Stimulated activated CD4-positive, alpha-beta T cell treated with anti-CD3 and anti-CD28 coated beads, Interleukin-12 subunit alpha, Interleukin-12 subunit beta, amount 100 ng/mL, for 24 hours (primary cell): ENCODE measurements around the gene CPEB3.
A peak's percentile ranks its signal among the peaks of the same experiment; 100 is the strongest.
"Not testable (repeated sequence)": the region's sequence is repeated elsewhere in the genome, so short reads cannot be mapped to it uniquely, and the experiment has no call there.

Experiments
- DNase-seq, 2 experiments: peaks; one replicate each; pipeline ENCODE4 v3.0.0-alpha.2; 2020; ENCODE audit warnings: low read depth in 2 of 2

The CPEB3 gene

DNA sequence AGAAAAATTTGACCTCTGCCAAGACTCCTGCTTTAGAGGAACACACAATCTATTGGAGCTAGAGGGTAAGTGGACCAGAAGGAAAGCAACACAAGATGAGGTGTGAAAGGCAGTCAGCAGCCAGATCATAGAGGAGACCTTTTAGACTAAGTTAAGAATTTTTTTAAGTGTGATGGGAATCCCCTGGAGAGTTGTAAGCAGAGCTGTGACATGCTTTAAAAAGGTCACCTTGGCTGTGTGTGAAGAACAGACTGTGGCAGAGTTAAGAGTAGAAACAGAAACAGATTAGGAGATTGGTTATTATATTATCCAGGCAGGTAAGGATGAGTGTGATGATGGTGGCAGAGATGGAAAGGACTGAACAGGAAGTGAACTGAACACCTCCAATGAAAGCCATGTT lies 23.5 kb downstream of the CPEB3 start:
- no peak for DNase-seq

DNA sequence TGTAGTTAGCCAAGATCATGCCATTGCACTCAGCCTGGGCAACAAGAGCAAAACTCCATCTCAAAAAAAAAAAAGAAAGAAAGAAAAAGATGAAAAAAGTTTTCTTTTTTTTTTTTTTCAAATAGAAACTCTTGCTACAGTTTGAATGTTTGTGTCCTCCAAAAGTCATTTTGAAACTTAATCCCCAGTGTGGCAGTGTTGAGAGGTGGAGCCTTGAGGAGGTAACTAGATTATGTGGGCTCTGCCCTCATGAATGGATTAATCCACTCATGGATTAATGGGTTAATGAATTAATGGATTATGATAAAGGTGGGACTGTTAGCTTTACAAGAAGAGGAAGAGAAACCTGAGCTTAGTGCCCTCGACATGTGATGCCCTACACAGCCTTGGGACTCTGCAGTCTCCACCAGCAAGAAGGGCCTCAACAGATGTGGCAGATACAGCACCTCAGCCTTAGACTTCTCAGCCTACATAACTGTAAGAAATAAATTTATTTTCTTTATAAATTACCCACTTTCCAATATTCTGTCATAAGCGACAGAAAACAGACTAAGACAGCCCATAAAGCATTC lies 25.1 kb downstream of the CPEB3 start:
- no peak for DNase-seq

DNA sequence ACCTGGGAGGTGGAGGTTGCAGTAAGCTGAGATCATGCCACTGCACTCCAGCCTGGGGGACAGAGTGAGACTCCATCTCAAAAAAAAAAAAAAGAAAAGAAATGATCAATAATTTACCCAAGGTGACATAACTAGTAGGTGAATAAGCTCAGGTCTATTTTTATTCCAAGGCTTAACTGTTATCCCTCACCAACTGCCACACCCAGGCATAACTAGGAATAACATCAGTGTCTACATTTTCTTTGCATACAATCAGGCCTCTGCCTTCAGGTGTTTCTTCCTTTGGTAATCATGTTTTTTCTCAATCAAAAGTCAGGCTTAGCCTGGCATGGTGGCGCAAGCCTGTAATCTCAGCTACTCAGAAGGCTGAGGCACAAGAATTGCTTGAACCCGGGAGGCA lies 26.6 kb downstream of the CPEB3 start:
- DNase-seq, result no peak

DNA sequence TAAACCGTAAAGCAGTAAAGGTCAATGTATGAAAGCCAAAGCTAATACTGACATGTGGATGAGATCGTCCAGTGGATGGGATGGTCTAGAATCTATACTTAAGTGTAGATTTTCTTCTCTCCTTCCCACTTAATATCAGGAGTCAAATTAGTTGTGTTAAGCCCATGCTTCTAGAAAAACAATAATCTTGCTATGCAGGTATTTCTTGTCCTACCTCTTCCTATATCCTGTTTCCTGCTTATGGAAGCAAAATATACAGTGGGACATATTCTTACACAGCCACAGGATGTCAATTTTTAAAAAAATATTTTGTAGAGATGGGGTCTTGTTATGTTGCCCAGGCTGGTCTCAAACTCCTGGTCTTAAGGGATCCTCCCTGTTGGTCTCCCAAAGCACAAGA lies 27.5 kb downstream of the CPEB3 start:
- DNase-seq, result no peak

DNA sequence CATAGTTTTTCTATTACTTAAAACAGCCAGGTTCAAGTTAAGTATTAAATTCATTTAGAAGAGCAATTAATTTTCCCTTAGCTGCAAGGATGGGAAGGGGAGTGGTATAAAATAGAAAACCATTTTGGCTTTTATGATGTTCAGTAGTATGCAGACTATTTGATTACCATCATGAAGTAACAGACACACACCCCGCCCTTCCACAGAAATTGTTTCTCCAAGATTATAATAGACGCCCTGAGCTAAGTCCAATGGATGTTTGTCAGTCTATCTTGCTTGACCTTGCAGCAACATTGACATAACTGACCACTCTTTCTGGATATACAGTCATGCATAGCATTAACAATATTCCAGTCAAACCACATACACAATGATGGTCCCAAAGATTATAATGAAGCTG lies 42.3 kb downstream of the CPEB3 start:
- no peak for DNase-seq

DNA sequence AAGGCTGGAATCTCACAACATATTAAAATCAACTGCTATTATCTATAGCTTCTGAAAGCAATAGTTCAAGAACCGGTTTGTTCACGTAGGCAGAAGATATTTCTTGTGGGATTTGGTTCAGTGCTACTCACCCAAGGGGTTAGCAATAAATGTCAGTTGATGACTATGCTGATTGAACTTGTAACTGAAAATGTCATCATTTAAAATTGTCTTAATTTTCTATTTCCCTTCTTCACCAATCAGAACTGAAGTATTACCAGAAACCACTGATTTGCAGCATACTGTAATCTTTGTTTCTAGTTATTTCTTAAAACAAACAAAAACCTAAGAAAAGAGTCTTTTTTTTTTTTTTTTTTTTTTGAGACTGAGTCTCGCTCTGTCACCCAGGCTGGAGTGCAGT lies 46.1 kb downstream of the CPEB3 start:
- DNase-seq, result no peak

DNA sequence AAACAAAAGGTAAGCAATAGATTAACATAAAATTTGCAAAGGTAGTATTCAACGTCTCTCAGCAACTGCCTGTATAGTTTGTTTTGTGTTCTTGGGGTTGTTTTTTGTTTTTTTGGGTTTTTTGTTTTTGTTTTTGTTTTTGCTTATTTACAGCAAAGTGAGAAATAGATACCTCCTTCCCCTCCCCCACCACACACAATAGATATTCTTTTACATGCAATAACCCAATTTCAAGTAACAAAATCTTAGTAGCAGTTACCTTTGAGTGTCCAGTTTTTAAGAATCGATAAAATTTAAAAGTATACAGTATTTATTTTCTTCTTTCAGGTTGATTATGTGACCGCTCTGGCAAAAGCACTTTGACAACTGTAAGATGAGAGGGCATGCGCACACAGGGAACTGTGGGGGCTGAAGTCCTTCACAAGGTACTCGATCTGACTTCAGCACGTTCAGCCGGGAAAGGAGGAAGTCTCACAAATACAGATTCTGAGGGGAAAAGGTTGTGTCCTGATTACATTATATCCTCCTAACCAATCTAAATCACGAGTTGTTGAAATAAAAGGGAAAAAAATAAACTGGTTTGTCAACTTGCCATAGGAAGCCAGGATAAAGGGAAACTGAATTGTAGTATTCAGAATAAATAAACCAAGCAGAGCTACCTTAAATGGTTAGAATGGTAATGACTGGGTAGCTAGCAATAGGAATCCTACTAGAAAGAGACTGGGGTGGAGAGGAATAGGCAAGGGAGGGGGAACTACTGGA lies 47.8 kb downstream of the CPEB3 start:
- DNase-seq, result peak in 1 of 2 experiments; percentile 15

DNA sequence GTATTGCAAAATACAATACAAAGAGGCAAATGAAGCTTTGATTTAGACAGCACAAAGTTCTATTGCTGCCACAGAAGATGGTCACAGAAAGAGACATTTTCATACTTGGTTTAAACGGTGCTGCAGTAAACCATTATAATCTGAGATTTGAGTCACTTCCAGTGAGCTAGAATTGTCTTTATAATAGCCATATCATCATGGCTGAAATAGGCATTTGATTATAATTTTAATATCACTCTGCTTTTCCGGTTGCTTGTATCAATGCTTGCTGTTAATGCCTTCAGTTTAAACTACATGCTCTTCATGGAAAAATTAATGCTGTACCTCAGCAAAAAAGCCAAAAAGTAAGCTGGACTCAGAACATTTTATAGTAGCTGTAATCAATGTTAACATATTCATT lies 48.5 kb downstream of the CPEB3 start:
- DNase-seq, result no peak

DNA sequence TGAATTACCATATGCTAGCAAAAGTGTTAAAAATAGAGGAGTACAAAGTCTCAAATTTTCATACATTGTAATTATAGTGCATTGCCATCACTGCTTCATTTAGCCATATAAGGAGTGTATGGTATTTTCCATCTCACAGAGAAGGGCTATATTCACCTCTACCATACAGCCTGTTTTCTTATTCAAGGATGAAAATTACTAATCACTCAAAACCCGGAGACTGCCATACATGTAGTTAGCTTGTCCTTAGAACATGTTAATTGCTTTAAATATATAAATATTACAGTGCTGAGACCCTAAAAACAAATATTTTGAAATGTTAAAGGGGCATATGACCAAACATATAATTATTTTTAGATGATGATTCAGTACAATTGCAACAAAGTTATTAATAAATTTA lies 49.4 kb downstream of the CPEB3 start:
- DNase-seq, result no peak

DNA sequence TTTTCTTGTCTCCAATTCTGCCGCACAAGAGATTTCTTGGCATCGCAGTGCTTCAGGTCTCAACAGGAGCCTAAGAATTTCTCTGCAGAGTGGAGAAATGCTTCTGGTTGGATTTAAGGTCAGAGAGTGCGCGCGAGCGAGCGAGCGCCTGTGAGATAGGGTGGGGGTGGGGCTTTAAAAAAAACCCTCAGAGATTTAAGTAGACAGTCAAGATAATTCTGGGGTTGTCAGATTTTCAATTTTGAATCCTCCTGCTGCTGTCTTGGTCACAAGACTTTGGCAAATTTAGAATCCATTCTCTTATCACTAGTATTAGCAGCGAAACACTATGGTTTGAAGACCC lies 49.7 kb downstream of the CPEB3 start:
- no peak for DNase-seq

DNA sequence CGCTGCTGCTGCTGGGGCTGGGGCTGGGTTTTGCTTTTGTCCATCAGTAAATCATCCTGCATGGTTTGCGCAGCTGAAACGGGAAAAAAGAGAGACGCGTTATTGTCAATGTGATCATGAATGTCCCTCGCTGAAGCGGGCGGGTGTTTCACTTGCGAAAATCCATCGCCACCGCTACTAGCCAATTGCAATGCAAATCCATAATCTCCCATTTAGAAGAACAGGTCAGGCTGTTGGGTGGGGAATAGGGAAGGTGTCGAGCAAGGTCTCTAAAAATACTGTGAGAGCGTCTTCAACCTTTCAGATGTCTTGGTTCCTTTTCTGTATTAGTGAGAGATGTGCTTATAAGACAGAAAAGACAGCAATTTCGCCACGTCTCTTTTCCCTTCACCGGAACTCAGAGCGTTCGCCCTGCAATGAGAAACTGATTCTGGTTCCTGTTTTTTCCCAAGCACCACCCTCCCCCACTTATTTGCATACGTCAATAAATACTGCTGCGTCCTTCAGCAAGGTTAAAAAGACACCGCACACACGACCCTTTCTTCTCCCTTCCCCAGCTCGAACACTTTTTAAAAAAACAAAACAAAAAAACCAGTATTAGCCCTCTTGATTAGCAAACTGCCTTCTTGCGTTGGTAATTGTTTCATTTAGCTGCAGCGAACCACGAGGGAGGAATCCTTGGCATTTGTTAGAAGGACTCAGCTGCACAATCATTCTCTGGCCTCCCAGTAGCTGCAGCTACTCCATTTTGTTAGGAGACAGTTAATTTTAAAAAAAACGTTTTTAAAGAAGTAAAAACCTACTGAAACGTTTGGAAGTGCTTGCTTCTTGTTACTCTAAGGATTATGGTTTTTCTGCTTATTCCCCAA lies 50.4 kb downstream of the CPEB3 start:
- DNase-seq, result no peak

DNA sequence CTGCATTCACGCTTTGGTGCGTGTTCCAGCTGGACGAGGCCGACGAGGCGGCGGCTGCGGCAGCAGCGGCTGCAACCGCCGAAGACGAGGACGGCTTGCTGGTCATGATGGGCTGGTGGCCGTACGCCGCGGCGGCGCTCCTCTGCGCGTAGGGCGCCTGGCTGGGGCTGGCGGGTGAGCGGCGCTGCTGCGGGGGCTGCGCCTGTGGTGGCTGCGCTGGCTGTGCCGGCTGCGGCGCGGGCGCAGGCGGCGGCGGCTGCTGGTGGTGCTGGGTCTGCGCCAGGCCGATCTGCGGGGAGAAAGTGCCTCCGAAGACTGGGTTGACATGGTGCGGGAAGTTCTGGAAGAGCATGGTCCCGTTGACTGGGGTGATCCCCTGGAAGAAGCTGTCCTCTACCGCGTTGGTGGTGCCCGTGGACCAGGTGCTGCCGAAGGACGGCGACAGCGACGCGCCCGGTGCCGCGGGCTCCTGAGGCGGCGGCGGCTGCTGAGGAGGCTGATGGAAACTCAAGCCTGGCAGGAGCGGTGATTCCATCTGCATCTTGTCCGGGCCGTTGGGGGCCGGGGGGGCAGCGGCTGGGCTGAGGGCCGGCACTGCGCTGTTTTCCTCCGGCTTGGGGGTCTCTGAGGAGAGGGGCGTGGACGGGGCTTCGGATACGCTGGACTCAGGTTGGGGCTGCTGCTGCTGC lies 51.1 kb downstream of the CPEB3 start:
- no peak for DNase-seq

DNA sequence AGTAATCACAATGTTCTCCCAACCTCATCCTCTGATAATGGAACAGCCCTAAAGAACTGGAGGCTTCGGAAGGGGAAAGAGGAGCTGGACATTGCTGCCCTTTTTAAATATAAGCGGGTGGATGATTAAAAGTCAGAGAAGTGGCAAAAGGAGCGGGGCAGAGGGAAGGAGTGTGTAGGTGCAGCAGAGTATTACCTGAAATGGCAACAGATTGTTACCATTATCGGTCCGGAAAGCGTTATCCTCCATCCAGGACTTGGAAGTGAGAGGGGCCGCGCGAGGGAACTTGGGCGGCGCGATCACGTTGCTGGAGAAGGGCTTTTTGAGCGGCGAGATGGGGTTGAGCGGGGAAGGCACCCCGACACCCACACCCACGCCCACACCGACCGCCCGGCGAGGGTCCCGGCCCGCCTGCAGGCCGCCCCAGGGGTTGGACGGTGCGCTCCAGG lies 51.7 kb downstream of the CPEB3 start:
- no peak for DNase-seq

DNA sequence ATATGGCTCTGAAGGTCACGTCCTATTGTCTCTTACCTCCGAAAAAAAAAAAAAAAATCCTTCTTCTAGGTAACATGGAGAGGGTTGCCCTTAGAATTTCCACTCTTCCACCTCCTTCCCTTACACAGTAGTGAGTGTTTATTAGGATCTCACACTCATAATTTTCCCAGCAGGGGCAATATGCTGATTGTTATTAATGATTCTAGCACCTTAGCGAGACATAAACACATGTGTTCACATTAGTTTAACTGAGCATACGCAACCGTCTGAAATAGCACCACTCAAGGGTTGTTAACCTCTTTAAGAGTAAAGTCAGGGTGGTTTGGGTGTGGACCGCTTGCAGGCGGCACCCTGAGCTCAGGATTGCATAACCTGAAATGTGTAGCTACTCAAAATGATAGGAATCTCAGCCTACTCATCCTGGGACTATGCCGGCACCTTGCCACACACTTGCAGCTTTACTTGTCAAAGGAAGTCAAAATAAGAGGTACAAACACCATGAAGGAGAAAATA lies 52.2 kb downstream of the CPEB3 start:
- no peak for DNase-seq

DNA sequence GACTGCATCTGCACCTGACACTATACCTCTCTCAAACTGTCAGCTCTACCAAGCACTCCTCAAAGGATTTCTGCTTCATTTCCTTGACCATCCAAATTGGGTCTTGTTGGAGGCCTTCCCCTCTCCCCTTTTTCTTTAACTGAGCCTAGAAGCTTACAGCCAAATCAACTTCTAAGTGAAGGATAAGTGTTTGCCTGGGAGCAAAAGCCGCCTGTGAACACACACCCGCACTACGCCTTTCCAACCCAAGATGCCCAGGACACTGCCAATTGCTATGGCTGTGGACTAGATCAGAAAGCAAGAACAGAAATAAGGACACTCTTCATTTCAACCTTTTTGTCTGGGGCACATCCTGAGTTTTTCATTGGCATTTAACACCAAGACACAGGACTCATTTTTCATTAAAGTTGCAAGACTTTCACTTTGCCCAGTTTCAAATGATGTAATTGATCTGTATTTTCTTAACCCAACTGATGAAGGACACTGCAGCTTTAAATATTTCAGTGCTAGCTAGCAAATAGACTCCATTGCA lies 52.8 kb downstream of the CPEB3 start:
- no peak for DNase-seq

DNA sequence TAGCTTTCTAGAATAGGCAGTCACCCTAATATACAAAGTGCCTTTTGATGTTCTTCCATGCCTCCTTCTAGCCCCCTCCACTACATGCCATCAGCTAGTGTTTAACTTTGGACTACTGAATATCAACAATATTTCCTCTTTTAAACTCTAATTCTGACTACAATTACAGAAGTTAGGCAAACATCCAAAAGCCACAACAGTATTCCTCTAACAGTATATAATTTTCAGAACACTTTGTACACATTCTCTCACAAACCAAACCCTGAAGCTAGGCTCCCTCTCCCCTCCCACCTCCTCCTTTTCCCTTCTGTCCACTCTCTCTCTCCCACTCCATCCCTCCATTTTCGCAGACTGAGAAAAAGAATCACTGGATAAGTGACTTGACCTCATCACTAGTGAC lies 59.7 kb downstream of the CPEB3 start:
- DNase-seq, result no peak

DNA sequence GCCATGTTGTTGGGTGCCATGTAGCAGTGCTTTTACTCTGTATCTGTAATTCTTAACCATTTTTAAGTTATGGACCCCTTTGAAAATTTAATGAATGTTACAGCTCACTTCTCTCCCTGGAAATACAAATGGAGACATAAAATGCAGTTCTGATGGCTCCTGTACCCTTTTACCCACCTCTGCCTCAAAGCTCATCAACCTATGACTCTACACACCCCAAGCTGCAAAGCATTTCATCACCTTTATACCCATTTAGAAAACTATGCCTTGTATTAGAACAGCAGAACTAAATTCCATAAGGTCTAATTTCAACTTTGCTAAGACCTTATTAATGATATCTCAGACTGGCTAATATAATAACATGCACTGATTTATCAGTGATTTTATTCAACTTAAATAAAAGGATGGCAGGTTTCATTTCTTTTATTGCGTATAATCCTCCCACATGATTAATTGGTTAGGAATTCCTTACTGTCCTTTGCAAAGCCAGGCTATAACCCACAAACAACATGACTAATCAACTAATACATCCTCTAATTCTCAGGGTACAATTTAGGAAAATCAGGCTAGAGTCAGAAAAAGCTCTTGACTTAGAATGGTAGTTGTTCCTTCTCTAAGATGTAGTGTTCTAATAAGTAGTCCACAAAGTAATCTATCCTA lies 68.1 kb downstream of the CPEB3 start:
- no peak for DNase-seq

DNA sequence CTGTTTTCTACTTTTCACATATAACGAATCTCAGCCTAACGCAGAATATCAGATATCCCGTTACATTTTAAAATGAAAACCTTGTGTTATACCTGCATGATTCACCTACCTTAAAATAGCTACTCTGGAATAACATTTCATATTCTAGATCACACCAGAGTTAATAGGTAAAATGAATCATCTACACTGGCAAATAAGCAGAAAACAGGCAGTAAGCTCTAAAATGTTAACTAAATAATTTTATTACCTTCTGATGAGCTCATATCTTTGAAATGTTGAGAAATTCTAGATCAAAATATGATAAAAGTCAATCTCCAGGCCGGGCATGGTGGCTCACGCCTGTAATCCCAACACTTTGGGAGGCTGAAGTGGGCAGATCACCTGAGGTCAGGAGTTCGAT lies 71.3 kb downstream of the CPEB3 start:
- no peak for DNase-seq

DNA sequence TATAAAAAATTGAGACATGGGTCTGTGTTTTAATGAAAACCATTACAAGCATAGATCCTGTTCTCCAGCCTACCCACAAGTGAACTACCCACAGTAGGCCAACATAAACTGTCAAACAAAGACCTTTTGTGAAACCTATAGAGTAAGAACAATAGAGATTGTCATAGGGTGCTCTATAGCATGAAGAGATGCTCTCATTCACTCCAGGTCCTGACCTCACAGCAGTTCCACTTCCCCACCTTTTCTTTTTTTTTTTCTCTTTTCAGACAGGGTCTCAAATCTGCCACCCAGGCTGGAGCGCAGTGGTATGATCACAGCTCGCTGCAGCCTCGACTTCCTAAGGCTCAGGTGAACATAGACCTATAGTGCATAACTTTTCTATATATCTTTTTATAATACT lies 72.3 kb downstream of the CPEB3 start:
- DNase-seq, result no peak

DNA sequence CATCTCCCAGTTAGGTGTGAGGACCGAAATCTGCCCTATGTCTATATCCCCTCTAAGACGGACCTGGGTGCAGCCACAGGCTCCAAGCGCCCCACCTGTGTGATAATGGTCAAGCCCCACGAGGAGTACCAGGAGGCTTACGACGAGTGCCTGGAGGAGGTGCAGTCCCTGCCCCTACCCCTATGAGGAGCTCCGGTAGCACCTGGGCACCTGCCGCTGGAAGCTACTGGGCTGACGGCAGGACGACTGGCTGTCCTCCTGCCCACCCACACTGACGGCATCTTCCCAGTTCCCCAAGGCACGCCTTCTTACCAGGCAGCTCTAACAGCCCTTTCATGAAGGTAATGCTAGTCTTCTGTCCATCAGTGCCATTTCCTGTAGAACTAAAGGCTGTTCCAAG lies 74.3 kb downstream of the CPEB3 start:
- DNase-seq, result not testable (repeated sequence)

DNA sequence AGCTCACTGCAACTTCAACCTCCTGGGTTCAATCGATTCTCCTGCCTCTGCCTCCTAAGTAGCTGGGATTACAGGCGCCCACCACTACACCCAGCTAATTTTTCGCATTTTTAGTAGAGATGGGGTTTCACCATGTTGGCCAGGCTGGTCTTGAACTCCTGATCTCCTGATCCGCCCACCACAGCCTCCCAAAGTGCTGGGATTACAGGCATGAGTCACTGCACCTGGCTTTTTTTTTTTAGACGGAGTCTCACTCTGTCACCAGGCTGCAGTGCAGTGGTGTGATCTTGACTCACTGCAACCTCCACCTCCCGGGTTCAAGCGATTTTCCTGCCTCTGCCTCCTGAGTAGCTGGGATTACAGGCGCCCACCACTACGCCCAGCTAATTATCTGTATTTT lies 75.7 kb downstream of the CPEB3 start:
- DNase-seq, result not testable (repeated sequence)
